Vagina (tissue), 2 donors: ENCODE data around the gene KNCN.

Source experiments
- POLR2A ChIP-seq, 2 donors: fragments of 450-650 bp; IDR thresholded peaks; one replicate each; pipeline ENCODE4 v1.6.1; 2017; ENCODE audit warnings: antibody characterized with exemption in 2 of 2, mild to moderate bottlenecking in 2 of 2, moderate library complexity in 2 of 2
- TF ChIP-seq, protein P1 (sequence below), 3 experiments: fragments of 450-650 bp in 2 of 3; fragments of 200-600 bp in 1 of 3; sonication (generic) in 1 of 3; IDR thresholded peaks; one replicate each; pipeline ENCODE4 v1.5.1; 2017 to 2019; ENCODE audit warnings: antibody characterized with exemption in 3 of 3, mild to moderate bottlenecking in 2 of 3, moderate library complexity in 2 of 3

DNA sequence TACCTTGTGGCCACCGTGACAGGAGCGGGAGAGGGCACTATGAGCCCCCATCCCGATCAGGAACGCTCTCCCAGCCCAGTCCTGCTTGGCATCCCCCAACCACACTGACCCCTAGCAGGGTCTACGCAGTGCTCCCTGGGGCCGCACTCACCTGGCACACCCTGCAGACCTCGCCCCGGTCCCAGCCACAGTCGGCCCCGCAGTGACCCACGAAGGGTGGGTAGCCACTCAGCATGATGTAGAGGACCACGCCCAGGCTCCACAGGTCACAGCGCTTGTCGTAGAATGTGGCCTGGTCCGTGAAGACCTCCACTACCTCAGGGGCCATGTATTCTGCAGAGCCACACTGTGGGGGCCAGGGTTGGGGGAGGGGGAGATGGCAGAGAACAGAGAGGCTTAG is 11.1 kb upstream of the KNCN start:
- TF ChIP-seq, protein P1, sequence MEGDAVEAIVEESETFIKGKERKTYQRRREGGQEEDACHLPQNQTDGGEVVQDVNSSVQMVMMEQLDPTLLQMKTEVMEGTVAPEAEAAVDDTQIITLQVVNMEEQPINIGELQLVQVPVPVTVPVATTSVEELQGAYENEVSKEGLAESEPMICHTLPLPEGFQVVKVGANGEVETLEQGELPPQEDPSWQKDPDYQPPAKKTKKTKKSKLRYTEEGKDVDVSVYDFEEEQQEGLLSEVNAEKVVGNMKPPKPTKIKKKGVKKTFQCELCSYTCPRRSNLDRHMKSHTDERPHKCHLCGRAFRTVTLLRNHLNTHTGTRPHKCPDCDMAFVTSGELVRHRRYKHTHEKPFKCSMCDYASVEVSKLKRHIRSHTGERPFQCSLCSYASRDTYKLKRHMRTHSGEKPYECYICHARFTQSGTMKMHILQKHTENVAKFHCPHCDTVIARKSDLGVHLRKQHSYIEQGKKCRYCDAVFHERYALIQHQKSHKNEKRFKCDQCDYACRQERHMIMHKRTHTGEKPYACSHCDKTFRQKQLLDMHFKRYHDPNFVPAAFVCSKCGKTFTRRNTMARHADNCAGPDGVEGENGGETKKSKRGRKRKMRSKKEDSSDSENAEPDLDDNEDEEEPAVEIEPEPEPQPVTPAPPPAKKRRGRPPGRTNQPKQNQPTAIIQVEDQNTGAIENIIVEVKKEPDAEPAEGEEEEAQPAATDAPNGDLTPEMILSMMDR (IDR thresholded peaks at IDR 0.05) = no peak
- TF ChIP-seq POLR2A (IDR thresholded peaks at IDR 0.05) = no peak
